HG03432 (cell line): ENCODE data around the gene GPR158.
"Not testable (repeated sequence)": the region's sequence is repeated elsewhere in the genome, so short reads cannot be mapped to it uniquely, and the experiment has no call there.

Source experiments
- ATAC-seq: cut with Tn5 transposase; IDR thresholded peaks from one replicate; pipeline ENCODE4 v1.9.1; 2021; ENCODE audit warnings: mild to moderate bottlenecking, moderate library complexity; ENCODE audit not compliant: unreplicated experiment

Gene GPR158, protein sequence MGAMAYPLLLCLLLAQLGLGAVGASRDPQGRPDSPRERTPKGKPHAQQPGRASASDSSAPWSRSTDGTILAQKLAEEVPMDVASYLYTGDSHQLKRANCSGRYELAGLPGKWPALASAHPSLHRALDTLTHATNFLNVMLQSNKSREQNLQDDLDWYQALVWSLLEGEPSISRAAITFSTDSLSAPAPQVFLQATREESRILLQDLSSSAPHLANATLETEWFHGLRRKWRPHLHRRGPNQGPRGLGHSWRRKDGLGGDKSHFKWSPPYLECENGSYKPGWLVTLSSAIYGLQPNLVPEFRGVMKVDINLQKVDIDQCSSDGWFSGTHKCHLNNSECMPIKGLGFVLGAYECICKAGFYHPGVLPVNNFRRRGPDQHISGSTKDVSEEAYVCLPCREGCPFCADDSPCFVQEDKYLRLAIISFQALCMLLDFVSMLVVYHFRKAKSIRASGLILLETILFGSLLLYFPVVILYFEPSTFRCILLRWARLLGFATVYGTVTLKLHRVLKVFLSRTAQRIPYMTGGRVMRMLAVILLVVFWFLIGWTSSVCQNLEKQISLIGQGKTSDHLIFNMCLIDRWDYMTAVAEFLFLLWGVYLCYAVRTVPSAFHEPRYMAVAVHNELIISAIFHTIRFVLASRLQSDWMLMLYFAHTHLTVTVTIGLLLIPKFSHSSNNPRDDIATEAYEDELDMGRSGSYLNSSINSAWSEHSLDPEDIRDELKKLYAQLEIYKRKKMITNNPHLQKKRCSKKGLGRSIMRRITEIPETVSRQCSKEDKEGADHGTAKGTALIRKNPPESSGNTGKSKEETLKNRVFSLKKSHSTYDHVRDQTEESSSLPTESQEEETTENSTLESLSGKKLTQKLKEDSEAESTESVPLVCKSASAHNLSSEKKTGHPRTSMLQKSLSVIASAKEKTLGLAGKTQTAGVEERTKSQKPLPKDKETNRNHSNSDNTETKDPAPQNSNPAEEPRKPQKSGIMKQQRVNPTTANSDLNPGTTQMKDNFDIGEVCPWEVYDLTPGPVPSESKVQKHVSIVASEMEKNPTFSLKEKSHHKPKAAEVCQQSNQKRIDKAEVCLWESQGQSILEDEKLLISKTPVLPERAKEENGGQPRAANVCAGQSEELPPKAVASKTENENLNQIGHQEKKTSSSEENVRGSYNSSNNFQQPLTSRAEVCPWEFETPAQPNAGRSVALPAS (N-terminal part only)

DNA sequence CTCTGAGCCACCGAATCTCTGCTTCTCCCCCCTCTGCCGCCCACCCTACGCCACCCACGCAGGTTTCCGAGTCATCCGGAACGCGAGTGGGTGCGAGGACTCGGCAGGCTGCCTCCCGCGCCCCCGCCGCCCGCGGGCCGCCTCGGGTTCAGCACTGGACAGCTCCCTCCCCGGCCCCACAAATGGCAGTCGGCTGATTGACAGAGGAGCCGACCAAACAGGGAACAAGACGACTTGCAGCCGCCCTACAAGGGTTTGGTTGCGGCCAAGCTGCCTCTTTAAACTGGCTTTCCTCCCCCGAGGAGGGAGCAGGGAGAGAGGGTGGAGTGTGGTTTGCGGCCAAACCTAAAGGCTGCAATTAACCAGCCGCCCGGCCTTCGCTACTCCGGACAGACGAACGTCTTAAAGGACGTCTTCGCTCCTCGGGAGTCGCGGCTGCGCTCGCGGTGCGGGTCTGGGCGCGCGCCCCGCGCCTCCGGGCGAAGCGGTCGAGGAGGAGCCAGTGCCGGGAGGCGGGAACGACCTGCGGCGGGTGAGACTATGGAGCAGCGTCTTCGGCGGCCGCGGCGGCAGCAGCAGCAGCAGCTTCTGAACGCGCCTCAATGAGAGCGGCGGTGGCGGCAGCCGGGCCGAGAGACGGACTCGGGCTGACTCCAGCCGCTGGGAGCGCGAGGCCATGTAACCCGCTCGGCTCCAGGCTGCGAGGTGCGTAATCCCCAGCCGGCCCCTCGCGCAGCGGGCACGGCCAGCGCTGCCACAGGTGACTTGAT is at the start of gene GPR158:
GPR158 (plus strand) TSS at position 541 of the 770 bp plus-strand sequence. CDS start 420 bp downstream, outside the sequence.
- no peak for ATAC-seq

DNA sequence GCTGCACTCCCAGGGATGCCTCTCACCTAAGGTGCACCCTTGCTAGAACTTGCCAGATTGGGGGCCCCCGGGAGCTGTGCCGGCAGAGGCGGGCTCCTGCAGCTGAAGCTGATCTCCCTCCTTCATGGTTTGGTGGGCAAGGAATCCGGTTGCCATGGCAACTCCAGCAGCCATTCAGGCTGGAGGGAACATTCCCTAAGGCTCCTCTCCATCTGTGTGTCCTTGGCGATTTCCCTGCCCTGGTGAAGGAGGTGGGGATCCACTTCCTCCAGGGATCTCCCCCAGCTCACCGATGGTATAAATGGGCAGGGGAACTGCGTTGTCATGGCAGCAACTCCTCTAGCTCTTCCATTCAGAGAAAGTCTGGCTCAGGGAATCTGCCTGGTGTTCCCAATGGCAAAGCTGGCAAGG is 49.6 kb upstream of the GPR158 start:
- no peak for ATAC-seq

DNA sequence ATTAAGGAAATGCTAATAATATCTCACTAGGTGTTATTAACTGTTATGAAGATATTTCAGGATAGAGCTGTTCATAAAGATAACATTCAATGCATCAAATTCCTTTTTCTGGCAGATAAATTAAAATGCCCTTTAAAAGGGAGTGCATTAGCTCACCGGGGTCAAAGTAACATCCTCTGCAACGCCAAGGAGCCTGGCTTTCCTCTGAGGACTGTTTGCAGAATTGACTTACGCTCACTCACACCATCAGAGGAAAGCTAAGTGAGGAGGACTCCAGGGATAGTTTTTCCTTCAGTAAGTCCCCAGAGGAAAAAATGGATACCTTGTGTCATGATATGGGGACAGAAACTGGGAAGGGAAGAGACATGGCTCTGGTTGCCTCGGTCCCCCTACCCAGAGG is 45.2 kb upstream of the GPR158 start:
- ATAC-seq, result no peak

DNA sequence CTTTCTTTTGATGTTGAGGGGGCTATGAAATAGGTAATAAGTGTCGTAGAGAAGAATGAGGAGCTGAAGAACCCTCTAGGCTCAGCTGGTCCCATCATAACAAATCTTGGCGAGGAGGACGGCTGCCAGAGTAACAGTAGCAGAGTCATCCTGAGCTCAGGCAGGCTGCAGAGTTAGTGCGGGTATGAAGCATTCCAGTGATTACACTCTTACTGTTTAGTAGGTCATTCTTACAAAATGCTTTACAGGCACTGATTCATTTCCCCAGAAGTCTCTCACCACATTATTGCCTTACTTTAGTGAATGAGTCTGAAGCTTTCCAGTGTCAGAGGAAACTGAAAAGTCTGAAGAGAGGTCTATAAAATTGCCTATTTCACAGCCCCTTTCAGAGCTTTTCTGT is 43.9 kb upstream of the GPR158 start:
- no peak for ATAC-seq

DNA sequence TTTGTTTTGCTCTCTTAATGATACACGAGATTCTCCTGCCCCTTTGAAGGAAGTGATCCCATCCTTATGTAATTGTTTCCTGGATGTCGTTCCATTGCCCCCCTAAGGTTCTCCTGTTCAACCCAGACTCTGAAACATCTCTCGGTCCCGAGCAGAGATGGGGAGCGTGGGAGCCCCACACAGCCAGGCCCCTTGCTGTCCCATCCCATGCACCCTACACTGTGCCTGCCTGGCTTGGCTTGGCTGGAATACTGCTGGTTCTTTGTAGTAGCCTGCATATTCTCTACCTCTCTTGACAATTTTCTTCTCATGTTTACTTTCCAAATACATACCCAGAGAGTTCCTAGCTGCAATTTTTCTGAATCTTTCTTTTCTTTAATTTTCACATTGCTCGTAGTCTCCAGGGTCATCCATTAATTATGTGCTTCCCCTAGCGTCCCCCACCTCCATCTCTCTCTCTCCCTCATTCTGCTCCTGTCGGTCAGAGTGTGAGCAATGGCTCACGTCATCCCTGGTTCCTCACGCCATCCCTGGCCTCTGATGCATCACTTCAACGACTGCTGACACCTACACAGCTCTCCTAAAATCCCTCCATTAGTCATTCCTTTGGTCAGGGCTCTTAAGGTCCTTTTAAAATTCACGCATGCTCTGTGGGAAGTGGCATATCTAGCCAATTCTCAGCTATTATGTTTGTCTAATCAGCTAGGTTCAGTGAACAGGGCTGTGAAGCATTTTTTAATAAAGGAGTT is 32.5 kb upstream of the GPR158 start:
- no peak for ATAC-seq

DNA sequence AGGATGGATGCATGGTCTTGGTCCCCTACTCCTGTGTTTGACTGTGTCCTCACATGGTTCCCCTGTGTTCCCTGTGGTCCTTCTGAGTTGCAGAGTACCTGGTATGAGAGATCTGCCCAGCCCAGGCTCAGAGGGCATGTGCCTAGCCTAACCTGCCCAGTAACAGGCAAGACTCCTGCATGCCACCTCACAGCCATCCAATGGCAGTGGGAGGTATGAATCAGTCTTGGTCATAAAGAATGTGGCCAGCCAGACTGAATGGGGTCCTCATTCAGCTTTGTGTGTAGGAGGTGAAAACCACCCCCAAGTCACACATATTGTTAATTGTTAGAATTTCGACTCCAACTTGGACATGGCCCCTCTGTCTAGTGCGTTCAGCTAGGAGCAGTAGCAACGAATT is 17.2 kb upstream of the GPR158 start:
- ATAC-seq, result no peak

DNA sequence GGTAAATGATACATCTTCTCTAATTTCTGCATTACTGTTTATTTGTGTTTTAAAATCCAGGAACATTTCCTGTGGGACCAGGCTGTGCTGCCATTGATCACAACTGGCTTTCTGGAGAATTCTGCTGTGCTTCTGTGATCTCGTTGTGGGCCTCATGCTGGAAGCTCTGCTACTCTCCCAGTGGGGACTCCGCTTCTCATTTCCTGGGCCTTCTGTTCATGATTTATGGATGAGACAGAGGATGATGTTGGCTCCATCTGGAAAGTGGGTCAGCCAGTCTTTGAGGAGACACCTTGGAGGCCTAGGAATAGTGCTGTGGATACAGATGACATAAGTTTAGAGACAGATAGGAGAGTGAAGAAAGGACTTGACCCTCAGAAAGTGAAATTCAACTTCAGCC is 15.2 kb upstream of the GPR158 start:
- ATAC-seq, result no peak

DNA sequence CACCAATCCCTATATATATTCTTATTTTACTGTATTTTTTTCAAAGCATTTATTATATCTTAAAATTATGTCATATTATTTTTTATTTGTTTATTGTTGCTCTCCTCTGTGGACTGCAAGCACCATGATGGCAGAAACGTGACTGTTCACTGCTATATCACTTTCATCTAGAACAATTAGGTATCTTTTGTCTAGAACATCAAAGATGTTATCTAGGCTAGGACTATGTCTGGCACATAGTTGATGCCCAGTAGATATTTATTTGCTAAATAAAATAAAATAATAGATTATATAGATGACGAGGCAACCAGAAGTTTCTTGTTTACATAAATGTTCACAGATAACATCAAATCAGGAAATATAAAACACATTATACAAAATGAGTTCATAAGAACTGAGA is 12.4 kb upstream of the GPR158 start:
- no peak for ATAC-seq

DNA sequence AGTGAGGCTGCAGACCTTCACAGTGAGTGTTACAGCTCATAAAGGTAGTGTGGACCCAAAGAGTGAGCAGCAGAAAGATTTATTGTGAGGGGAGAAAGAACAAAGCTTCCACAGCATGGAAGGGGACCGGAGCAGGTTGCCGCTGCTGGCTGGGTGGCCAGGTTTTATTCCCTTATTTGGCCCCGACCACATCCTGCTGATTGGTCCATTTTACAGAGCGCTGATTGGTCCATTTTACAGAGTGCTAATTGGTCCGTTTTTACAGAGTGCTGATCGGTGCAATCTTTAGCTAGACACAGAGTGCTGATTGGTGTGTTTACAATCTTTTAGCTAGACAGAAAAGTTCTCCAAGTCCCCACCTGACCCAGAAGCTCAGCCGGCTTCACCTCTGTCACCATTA is 11.3 kb upstream of the GPR158 start:
- not testable (repeated sequence) for ATAC-seq

DNA sequence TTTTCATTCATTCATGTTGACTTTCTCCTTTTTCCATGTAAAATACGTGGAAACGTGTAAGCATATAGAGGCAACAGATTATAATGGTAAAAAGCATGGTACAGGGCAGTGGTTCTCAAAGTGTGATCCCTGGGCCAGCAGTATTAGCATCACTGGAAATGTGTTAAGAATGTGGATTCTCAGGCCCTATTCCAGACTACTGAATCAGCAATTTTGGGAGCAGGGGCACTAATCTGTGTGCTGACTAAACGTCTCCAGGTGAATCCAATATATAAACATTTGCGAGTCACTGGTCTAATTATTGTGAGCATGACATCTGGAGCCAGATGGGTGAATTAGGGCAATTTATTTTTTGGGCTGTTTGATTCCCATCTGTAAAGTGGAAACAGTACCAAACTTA is 5.1 kb upstream of the GPR158 start:
- ATAC-seq, result no peak

DNA sequence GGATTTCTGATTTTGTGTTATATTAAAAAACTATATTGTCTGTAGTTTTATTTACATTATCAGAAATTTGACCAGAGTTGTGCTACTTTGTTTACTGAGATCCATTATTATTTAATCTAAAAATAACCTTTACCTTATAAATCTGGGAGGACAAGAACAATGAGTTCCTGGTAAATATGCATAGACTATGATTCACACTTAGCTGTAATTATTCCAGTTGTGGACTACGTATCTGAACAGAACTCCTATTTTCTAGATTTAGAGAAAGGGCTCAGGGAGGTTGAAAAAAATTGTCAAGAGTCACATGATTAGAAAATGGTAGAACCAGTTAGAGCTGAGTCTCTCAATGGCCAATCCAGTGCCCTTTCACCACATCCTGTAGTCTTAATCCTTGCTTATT is 4.2 kb upstream of the GPR158 start:
- no peak for ATAC-seq

DNA sequence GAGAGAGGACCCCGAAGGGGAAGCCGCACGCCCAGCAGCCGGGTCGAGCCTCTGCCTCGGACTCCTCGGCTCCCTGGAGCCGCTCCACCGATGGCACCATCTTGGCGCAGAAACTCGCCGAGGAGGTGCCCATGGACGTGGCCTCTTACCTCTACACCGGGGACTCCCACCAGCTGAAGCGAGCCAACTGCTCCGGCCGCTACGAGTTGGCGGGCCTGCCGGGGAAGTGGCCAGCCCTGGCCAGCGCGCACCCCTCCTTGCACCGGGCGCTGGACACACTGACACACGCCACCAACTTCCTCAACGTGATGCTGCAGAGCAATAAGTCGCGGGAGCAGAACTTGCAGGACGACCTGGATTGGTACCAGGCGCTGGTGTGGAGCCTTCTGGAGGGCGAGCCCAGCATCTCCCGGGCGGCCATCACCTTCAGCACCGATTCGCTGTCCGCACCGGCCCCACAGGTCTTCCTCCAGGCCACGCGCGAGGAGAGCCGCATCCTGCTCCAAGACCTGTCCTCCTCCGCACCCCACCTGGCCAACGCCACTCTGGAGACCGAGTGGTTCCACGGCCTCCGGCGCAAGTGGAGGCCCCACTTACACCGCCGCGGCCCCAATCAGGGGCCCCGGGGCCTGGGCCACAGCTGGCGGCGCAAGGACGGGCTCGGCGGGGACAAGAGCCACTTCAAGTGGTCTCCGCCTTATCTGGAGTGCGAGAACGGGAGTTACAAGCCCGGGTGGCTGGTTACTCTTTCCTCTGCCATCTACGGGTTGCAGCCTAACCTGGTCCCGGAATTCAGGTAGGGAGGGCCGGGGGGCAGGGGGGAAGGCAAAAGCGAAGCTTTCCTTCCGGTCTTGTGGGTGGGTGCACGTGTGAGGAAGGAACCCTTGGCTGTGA is 973 bp downstream of the GPR158 start:
- ATAC-seq, result no peak

DNA sequence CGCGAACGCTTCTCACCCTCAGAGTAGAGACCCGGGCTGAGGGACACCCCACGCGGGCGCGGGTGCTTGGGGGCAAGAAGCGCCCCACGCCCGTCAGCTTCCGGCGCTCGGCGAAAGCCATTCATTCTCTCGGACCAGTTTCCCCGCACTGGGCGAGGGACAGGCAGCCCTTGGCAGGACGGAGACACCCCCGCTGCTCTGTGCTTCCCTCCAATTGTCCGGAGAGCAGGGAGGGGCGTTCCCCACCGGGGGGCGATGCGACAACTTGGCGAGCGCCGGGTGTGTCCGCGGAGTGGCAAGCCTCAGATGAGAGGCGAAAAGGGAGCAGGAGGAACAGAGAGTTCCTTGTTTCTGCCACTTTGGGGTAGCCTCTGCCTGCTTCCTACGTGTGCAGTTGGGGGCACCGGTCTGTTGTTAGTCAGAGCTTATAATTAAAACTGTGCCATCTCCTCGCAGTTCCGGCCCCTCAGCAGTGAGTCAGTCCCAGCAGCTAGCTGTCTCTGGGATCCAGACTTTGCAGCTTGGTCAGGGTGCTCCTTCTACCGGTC is 1.7 kb downstream of the GPR158 start:
- ATAC-seq, result no peak

DNA sequence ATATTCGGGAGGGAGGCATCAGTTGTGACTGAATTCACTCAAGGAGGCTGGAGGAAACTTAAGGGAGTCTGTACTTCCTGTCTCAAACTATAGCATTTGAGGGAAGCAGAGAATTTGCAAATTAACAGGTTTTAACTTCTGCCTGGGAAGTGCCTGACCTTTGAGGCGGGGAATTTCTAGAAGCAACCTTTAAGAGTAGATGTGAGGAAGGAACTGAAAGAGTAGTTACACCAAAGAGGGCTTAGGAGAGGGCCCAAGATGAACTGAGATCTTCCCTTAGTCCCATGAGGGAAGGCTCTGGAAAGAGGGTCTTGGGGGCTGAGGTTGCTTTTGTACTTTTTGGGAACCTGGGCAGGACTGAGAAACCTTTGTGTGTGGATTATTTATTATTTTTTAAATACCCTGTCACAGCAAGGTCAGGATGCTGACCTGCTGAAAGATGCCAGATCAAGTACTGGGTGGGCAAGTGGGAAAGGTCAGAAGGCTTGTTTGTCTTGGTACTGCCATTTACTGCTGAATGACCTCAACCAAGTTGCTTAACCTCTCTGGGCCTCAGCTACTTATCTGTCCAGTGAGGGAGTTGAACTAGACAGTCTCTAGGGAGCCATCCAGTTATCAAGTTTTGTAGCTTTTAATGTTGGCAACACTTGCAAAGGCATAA is 2.4 kb downstream of the GPR158 start:
- ATAC-seq, result no peak

DNA sequence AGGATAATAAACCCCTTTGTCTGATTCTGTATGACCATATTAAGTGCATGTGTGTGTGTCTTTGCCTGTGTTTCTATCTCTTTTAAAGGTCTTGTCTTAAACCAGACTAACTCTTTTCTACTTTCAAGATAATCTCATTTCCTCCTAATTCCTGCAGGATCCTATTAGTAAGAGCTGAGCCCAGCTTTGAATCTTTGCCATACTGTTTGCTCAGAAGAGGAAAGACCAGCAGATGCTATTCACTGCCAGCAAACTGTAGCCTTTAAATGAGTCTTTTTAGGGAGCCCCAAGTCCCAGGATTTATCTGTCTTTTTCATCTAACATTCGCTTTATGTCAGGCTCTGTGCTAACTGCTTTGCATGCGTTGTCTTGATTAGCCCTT is 2.9 kb downstream of the GPR158 start:
- ATAC-seq, result no peak

DNA sequence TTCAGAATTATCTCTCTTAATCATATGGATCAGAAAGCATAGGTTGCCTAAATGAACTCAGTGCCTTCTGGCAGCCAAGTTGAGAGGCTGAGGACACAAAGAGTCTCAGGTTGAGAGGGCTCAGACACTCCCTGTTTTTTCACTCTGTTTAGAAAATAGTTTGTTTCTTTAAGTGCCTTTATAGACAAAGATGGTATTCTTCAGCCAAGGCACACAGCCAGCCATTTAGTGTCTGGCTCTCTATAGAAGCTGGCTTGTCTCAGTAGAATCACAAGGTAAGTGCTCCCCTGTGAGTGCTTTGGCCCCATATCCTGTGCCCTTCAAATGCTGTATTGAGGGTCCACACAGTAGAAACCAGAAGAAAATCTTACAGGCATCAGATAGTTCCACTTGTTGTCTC is 3.6 kb downstream of the GPR158 start:
- ATAC-seq, result no peak

DNA sequence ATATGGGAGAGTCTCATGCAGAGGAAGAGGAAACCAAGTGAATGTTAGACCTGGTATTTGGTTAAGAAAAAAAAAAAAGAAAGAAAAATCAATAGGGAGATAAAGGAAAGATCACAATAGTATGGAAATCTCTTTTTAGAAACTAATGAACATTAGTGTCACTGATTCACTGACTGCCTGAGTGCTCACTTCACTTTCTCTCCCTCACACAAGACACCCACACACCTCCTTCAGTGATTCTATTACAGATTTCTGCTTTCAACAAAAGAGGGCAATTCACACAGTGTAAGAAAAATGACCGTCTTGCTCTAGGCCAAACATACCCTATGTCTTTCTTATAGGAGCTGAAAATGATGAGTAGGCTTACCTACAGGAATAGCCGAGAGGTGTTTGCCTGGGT is 6.0 kb downstream of the GPR158 start:
- ATAC-seq, result no peak

DNA sequence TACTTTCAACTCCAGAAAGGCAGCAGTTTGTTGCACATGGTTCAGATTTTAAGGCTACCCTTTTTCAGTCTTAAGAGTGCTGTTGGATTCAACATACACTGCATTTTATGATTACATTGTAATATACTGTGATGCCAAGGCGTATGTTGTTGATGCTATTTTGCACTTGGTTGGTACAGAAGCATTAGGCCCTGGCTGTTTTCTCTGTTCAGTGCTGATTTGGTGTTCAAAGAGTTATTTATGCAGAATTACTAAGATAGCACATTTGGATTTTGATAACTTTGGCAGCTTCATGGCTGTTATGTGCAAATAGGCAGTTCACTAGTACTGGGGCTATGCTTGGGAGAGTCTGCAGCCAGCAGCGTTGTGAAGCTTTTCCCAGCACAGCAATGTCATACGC is 7.8 kb downstream of the GPR158 start:
- ATAC-seq, result no peak
